ENCODE measurements around the gene OR10G4. TPM values are rescaled to one million over a fixed set of nuclear protein-coding genes. Genes with fewer than 3 reads are reported as not detected.

Gene OR10G4
- total RNA-seq, 1 experiment from 2014 or later, result not detected

Other genes starting within 250 kb of the OR10G4 start
- gene OR6M1, start 206.6 kb upstream of the OR10G4 start, total RNA-seq (2021; ENCODE audit: unreplicated experiment), result not detected
- not detected for gene TMEM225, start 127.3 kb upstream of the OR10G4 start, total RNA-seq (2021; ENCODE audit: unreplicated experiment)
- not detected for gene OR8D4, start 110.8 kb upstream of the OR10G4 start, total RNA-seq (2021; ENCODE audit: unreplicated experiment)
- not detected for gene OR4D5, start 73.4 kb upstream of the OR10G4 start, total RNA-seq (2021; ENCODE audit: unreplicated experiment)
- not detected for gene OR6T1, start 69.2 kb upstream of the OR10G4 start, total RNA-seq (2021; ENCODE audit: unreplicated experiment)
- not detected for gene OR10S1, start 35.2 kb upstream of the OR10G4 start, total RNA-seq (2021; ENCODE audit: unreplicated experiment)
- gene OR10G6, start 17.8 kb upstream of the OR10G4 start, total RNA-seq (2021; ENCODE audit: unreplicated experiment), result not detected
- gene OR10G9, start 10.0 kb downstream of the OR10G4 start, total RNA-seq (2021; ENCODE audit: unreplicated experiment), result not detected
- gene OR10G8, start 13.8 kb downstream of the OR10G4 start, total RNA-seq (2021; ENCODE audit: unreplicated experiment), result not detected
- not detected for gene OR10G7, start 28.3 kb downstream of the OR10G4 start, total RNA-seq (2021; ENCODE audit: unreplicated experiment)
- gene VWA5A, start 102.5 kb downstream of the OR10G4 start, total RNA-seq (2021; ENCODE audit: unreplicated experiment), result 5.0 TPM
- not detected for gene OR10D3, start 170.3 kb downstream of the OR10G4 start, total RNA-seq (2021; ENCODE audit: unreplicated experiment)
- gene OR8G1, start 228.1 kb downstream of the OR10G4 start, total RNA-seq (2021; ENCODE audit: unreplicated experiment), result not detected
- gene OR8G5, start 243.4 kb downstream of the OR10G4 start, total RNA-seq (2021; ENCODE audit: unreplicated experiment), result not detected

Data from HCT116 (cell line).